H1 (cell line): ENCODE results near the gene TYRP1.

ENCODE experiments used
- ATF3 ChIP-seq: IDR thresholded peaks from 2 replicates; pipeline ENCODE4 v1.6.1; 2011; ENCODE audit warnings: low read depth, mild to moderate bottlenecking, low read length; ENCODE audit not compliant: insufficient read depth
- CTCF ChIP-seq, 3 experiments: IDR thresholded peaks; 1 replicate in 2 of 3; 2 replicates in 1 of 3; pipeline versions ENCODE4 v1.5.1 to v1.6.1; 2011; ENCODE audit warnings: low read length in 3 of 3, mild to moderate bottlenecking in 3 of 3, inconsistent platforms in 2 of 3, low read depth in 1 of 3, moderate library complexity in 1 of 3; ENCODE audit not compliant: insufficient read depth in 1 of 3; ENCODE audit errors: control extremely low read depth in 1 of 3
- FOSL1 ChIP-seq: IDR thresholded peaks from 2 replicates; pipeline ENCODE4 v1.6.1; 2011; ENCODE audit warnings: mild to moderate bottlenecking, low read depth, low read length, moderate library complexity; ENCODE audit not compliant: insufficient read depth
- POLR2AphosphoS5 ChIP-seq: IDR thresholded peaks from 2 replicates; pipeline ENCODE4 v1.6.1; 2011; ENCODE audit warnings: low read depth, low read length
- SIX5 ChIP-seq: IDR thresholded peaks from 2 replicates; pipeline ENCODE4 v1.6.1; 2011; ENCODE audit warnings: mild to moderate bottlenecking, low read depth, low read length
- SP1 ChIP-seq: IDR thresholded peaks from 2 replicates; pipeline ENCODE4 v1.6.1; 2011; ENCODE audit warnings: low read depth, low read length
- TAF1 ChIP-seq: IDR thresholded peaks from 2 replicates; pipeline ENCODE4 v1.6.1; 2011; ENCODE audit warnings: mild to moderate bottlenecking, low read depth, low read length
- TCF12 ChIP-seq: IDR thresholded peaks from 2 replicates; pipeline ENCODE4 v1.6.1; 2011; ENCODE audit warnings: low read depth, mild to moderate bottlenecking, low read length

- no peak for TF ChIP-seq TAF1
- TF ChIP-seq SP1, result no peak
- no peak for TF ChIP-seq FOSL1
- no peak for TF ChIP-seq SIX5
- no peak for TF ChIP-seq POLR2AphosphoS5
- TF ChIP-seq TCF12, result no peak
- TF ChIP-seq CTCF (IDR thresholded peaks at IDR 0.05; ENCODE audit: control extremely low read depth in 1 of 3, insufficient read depth in 1 of 3, low read depth in 1 of 3, low read length in 3 of 3), result no peak
- no peak for TF ChIP-seq ATF3
These were observed 4.0 kb upstream of the TYRP1 start for GRCh38 chr9:12689233-12689632.
